GM19438 (cell line): ENCODE measurements around the gene DAB2IP.
"Not testable (repeated sequence)": the region's sequence is repeated elsewhere in the genome, so short reads cannot be mapped to it uniquely, and the experiment has no call there.

ENCODE experiments used
- ATAC-seq: cut with Tn5 transposase; IDR thresholded peaks from one replicate; pipeline ENCODE4 v1.9.1; 2021; ENCODE audit warnings: low read depth; ENCODE audit not compliant: unreplicated experiment

DAB2IP gene

DNA sequence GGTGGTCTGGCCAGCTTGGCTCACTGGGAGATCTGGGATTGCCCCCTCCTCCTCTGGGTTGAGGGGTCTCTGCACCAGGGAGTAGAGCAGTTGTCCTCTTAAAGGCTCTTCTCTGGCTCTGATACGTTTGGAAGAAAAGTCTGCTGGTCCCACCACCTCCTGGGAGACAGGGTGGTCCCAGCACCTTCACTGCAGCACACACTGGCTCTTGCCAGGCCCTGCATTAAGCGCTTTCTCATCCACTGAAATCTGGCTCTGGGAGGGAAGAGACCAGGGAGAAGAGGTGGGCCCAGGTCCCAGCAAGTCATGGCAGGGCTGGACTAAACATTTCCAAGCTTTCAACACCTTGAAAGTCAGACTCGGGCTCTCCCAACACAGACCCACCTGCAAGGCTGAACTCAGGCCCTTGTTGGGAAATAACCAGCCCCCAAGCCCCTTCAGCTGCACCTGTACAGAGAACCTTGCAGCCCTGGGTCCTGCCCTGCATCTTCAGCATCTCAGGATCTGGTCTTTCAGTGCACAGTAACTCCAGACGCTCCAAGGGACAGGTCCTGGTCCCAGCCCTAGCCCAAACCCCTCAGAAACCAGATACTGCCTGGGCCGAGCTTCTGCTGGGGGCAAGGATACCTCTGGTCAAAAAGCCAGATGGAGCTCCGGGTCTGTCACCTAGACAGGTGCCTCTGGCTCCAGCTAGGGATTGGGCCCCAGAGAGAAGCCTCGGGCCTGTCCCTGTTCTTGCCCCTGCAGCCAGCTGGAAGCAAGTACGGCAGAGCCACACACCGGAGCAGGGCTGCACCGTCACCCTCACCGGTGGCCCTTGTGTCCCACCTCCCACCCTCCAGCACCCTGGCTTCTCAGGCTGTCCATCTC is 134.5 kb downstream of the DAB2IP start:
- no peak for ATAC-seq

GRCh38 chr9:121786543-121786948 is 135.1 kb downstream of the DAB2IP start:
- ATAC-seq: no peak

DNA sequence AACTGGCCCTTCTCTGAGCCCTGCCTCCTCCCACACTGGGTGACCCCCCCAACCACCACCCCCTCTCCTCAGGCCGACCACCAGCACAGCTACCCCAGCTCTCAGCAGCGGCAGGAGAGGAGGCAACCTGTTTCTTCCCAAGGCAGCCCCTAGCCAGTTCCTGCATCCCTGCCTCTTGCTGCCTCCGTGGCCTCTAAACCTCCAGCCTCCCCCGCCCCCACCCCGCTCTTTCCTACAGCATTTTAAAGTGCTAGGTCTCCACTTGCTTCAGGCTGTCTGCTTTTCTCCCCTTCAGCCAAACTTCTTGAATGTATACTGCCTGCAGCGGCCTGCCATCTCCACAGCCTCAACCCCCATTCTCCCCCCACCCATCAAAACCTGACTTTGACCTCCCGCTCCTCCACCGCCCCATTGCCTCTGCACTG is 135.6 kb downstream of the DAB2IP start:
- no peak for ATAC-seq

DNA sequence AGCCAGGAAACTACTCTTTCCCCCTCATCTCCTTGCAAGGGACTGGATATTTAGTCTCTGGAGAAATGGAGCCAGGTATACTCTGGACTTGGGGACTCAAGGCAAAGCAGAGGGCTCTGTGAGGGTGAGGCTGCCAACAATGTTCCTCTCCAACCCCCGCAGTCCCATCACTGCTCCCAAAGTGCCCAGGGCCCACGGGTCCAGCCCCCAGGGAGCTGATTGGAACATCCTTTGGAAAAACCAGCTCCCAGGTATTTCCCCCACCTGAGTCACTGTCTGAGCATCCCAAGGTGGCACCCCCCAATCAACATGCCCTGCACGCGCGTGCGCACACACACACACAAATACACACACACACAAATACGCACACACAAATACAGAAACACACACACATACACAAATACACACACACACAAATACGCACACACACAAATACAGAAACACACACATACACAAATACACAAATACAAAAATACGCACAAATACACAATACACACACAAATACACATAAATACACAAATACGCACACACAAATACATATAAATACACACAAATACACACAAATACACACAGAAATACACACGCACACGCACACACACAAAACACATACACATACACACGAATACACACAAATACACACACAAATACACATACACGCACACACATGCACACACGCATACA is 137.4 kb downstream of the DAB2IP start:
- no peak for ATAC-seq

- ATAC-seq: no peak
These were observed 139.4 kb downstream of the DAB2IP start for GRCh38 chr9:121790841-121791240.

GRCh38 chr9:121792476-121792875 is 141.0 kb downstream of the DAB2IP start:
- ATAC-seq: not testable (repeated sequence)

DNA sequence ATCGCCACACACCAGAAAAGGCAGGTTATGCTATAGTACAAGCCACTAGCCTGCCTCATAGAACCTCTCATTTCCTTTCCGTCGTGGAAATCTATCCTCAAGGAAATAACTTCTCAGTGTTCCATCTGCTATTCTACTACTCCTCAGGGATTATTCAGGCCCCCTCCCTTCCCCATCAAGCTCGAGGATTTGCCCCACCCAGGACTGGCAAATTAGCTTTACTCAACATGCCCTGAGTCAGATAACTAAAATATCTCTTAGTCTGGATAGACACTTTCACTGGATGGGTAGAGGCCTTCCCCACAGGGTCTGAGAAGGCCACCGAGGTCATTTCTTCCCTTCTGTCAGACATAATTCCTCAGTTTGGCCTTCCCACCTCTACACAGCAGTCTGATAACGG is 142.9 kb downstream of the DAB2IP start:
- ATAC-seq: not testable (repeated sequence)

DNA sequence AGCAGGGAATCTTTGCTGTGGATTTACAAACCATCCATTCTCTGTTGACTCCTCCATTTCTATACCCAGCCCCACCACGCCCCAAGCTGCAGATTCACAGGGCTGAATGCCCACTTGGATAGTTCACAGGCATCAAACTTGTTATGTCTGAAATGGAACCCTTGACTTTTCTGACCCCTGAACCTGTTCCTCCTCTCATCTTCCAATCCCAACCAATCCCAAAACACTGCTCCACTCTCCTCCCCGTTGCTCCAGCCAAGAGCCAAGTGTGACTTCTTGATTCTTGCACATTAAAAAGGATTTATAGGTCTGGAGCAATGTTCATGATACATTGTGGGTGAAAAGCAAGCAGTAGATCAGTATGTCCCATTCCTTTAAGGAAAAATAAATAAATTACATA is 145.6 kb downstream of the DAB2IP start:
- no peak for ATAC-seq

DNA sequence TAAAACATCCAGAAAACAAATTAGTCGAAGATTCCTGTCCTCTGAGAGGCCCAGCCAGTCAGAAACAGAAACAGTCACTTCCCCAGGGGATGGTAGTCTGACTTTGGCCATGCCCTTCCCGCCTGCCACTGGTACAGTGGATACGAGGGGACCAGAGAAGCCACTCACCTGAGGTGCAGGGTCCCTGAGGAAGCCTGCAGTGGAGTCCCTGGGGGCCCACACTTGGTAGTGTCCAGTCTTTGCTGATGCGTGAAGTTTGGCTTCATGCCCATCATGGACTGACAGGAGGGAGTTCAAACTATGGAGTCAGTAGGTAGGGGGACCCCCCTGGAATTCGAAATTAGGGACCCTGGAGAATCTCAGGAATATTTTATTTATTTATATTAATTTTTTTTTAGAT is 147.5 kb downstream of the DAB2IP start:
- no peak for ATAC-seq

GRCh38 chr9:121800376-121800775 is 148.9 kb downstream of the DAB2IP start:
- no peak for ATAC-seq

GRCh38 chr9:121801579-121801978 is 150.1 kb downstream of the DAB2IP start:
- no peak for ATAC-seq

GRCh38 chr9:121802753-121803152 is 151.3 kb downstream of the DAB2IP start:
- ATAC-seq: no peak

- ATAC-seq: no peak
These were observed 155.8 kb downstream of the DAB2IP start for GRCh38 chr9:121807069-121807822.

DNA sequence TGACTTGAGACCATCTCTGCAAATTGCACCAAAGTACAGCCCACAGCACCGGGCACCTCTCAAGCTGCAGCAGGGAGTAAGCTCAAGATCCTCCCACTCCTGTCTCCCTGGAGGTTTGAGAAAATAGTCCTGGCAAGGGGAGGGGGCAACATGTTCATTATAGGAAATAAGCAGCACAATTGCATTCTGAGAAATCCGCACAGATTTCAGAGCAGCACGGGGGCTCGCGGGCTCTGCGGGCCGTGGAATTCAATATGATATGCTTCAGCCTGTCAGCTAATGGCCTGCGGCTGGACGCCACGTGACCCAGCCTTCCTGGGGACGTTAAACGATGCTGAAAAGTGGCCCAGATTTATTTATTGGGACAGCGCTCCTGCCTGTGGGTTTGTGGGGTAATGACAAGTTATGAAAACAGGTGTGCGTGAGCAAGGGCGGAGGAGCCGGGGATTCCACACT is 156.4 kb downstream of the DAB2IP start:
- no peak for ATAC-seq

DNA sequence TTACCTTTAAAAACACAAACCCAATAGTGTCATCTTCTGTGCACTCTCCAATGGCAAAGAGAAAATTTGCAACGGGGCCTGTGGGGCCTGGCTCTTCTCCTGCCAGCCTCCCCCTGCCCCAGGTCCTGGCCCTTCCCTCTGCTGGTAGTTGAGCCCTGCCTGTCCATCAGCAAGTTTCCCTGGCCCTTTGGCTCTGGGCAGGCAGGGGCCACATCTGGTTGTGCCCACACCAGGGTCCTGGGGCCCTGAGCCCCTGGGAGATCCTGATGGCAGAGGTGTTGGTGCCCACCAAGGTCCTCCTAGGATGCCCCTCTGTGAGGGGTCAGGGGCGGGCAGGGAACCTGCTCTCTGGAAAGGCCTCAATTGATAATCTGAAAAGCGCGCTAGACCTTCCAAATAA is 157.3 kb downstream of the DAB2IP start:
- ATAC-seq: no peak

- no peak for ATAC-seq
These were observed 158.1 kb downstream of the DAB2IP start for GRCh38 chr9:121809356-121810050.

DNA sequence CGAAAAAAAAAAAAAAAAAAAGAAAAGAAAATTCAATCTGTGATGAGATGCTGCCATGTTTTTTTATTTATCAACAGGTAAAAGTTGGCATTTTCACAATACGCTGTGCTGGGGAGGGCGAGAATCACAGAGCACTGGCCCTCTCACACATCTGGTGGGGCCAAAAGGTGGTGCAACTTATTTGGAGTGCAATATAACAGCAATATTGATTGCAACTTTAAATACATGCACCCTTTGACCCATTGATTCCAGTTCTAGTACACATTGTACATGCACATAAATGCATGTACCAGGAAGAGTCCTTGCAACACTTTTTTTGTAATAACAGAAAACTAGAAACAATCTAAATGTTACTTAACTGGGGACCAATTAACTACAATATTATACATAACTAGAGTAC is 159.1 kb downstream of the DAB2IP start:
- ATAC-seq: no peak

GRCh38 chr9:121811140-121811539 is 159.7 kb downstream of the DAB2IP start:
- no peak for ATAC-seq

DNA sequence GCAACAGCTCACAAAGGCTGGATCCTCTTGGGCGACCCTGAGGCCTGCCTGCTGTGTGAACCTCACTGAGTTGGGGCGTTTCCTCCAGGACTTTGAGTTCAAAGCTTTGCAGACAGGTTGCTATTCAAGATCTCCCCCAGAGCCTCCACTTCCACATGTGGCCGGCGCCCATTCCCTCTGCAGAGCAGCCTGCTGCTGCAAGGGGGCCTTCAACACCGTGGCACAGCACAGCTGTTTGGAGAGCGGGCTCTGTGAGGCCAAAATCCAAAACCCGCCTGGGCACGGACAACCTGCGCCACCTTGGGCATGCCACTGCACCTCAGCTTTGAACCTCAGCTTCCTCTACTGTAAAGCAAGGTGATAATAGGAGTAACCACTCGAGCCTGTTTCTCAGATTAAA is 160.3 kb downstream of the DAB2IP start:
- no peak for ATAC-seq

- ATAC-seq: no peak
These were observed 160.8 kb downstream of the DAB2IP start for GRCh38 chr9:121812159-121812735.
